ENCODE data around the gene RHOJ.
"Not testable (repeated sequence)": the region's sequence is repeated elsewhere in the genome, so short reads cannot be mapped to it uniquely, and the experiment has no call there.

Gene RHOJ

DNA sequence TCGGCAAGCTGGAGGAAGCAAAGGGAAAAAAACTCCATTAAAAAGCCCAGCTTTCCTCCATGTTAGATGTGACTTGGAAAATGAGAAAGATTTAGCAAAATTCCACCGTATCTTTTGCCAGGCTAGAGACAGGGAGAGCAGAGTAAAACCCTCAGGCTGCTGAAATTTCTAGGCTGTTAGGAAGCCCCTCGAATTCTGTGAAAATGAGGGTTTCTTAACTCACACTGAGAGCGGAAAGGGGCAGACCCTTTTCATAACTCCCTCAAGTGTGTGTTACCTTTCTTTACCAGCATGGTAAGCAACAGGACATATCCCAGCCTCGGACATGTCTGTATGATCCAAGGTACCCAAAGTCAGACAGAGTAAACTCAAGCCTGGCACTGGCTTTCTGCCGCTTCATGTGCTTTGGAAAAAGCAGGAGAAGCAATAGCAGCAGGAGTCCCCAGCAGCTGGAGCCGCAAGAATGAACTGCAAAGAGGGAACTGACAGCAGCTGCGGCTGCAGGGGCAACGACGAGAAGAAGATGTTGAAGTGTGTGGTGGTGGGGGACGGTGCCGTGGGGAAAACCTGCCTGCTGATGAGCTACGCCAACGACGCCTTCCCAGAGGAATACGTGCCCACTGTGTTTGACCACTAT lies at the start of gene RHOJ:
Gene RHOJ, plus strand, starts transcription at position 37 of the 637 bp plus-strand sequence. Its CDS starts 427 bp downstream, at position 464.
- H3K27me3 Mint-ChIP-seq = no peaks in the 10 kb centered on the region
- H3K4me3 Mint-ChIP-seq = no peak within 1 kb of the TSS
- H3K36me3 Mint-ChIP-seq (ENCODE audit: low read depth) = no peaks in the 10 kb centered on the region
- H3K9me3 Mint-ChIP-seq = no peaks in the 10 kb centered on the region
- H3K4me1 Mint-ChIP-seq (ENCODE audit: low read depth) = no peaks in the 10 kb centered on the region
- H3K27ac Mint-ChIP-seq = no peak within 1 kb of the TSS
- intact Hi-C loops (cut with micrococcal nuclease) = no loop called here

DNA sequence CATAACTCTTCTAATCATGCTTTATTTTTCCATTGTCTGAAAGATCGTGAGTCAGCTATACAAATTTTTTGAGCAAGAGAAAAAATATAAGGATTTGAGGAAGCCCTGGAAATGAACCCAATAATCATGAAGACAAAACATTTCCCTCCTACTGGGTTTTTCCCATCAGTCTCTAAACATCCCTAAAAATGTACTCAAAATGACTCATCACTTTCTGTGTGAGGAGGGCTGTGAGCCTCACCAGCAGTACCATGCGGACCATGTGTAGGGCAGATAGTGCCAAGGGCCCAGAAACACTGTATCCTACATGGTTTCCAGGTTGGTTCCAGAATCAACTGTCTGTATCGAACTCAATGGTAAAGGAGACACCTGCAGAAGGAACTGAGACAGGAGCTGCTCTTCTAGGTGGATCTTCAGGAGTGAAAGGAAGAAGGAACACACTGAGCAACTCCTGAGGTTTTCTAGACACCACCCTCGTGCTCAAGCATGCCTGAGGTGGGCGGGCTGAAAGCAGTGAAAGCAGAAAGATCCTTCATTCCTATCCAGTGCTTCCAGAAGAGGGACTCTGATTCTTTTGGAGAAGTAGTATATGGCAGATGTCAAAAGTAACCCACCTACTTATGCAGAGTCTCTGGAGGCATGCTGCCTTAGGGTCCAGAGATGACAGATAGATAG lies 48.6 kb upstream of the RHOJ start:
- Mint-ChIP-seq H3K27ac (no peak overlapping the region), H3K36me3 (ENCODE audit: low read depth) (no peaks in the 10 kb centered on the region), H3K9me3 (no peaks in the 10 kb centered on the region), H3K27me3 (no peaks in the 10 kb centered on the region), H3K4me1 (ENCODE audit: low read depth) (no peaks in the 10 kb centered on the region), H3K4me3 (no peak overlapping the region)
- intact Hi-C loops (cut with micrococcal nuclease) = no loop called here

DNA sequence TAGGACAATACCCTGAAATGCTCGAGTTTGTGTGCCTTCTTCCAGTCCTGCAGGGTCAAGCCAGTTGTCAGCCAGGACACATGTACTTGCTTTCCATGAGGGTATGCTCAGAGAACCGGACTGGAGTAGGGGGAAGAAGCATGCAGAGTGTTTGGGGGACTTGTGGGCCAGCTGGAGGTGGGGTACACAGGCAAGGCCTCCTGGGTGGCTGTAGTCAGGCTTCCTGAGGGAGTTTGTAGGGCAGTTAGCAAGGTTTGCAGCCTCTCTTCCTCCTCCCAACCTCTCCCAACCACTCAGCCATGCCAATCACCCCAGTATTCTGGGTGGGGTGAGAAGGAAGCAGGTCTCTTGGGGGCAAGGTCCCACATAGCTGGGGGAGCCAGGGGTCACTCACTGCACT lies 47.0 kb upstream of the RHOJ start:
- Mint-ChIP-seq H3K36me3 (ENCODE audit: low read depth) (no peaks in the 10 kb centered on the region), H3K27me3 (no peaks in the 10 kb centered on the region), H3K4me1 (ENCODE audit: low read depth) (no peaks in the 10 kb centered on the region), H3K4me3 (no peak overlapping the region), H3K9me3 (no peaks in the 10 kb centered on the region), H3K27ac (no peak overlapping the region)
- intact Hi-C loops (cut with micrococcal nuclease) = no loop called here

DNA sequence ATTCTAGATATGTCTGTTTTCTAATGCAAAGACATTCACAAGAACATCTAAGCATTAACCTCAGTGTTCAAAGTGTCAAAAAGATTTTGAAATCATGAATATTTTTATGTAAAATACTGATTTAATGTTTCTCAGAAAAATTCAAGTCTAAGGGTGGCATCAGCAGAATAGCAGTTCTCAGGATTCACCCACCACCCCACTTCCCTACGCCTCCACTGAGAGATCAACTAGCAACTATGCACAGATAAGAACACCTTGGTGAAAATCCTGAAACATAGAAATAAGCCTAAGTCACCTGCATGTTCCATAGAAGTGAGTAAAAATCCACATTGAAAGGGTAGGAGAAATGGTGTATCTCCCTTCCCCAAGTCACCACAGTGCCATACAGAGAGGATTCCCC lies 40.9 kb upstream of the RHOJ start:
- intact Hi-C loops (cut with micrococcal nuclease) = no loop called here
- no peaks in the 10 kb centered on the region for H3K27me3 Mint-ChIP-seq
- H3K4me1 Mint-ChIP-seq (ENCODE audit: low read depth) = no peaks in the 10 kb centered on the region
- H3K4me3 Mint-ChIP-seq = no peak overlapping the region
- peaks cover 8% of the 10 kb centered on the region for H3K9me3 Mint-ChIP-seq
- no peak overlapping the region for H3K27ac Mint-ChIP-seq
- H3K36me3 Mint-ChIP-seq (ENCODE audit: low read depth) = no peaks in the 10 kb centered on the region

DNA sequence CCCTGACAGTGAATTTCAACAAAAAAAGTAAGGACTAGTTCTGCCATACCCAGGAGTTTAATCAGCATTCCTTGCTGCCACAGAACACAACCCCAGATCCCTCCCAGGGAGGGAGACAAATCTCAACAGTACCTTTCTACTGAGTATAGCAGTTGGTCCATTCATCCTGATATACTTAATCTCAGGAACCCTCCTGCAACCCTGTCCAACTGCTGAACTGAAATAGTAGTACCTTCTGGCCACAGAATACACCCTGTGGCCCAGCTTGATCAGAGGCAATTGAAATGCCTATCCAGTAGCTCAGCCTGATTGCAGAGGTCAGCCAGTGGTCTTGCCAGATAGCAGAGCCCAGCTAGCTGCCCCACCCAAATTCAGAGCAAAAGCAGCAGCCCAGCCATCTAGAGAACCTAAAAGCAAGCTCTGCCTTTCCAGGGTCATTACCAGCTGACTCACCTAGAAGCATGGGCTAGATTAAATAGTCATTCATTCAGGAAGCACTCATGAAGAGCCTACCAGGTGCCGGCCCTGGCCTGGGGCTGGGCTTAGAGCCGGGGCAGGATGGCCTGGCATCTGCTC lies 40.0 kb upstream of the RHOJ start:
- peaks cover 8% of the 10 kb centered on the region for H3K9me3 Mint-ChIP-seq
- no peak overlapping the region for H3K4me3 Mint-ChIP-seq
- intact Hi-C loops (cut with micrococcal nuclease) = no loop called here
- no peaks in the 10 kb centered on the region for H3K4me1 Mint-ChIP-seq (ENCODE audit: low read depth)
- H3K27me3 Mint-ChIP-seq = no peaks in the 10 kb centered on the region
- no peaks in the 10 kb centered on the region for H3K36me3 Mint-ChIP-seq (ENCODE audit: low read depth)
- no peak overlapping the region for H3K27ac Mint-ChIP-seq

DNA sequence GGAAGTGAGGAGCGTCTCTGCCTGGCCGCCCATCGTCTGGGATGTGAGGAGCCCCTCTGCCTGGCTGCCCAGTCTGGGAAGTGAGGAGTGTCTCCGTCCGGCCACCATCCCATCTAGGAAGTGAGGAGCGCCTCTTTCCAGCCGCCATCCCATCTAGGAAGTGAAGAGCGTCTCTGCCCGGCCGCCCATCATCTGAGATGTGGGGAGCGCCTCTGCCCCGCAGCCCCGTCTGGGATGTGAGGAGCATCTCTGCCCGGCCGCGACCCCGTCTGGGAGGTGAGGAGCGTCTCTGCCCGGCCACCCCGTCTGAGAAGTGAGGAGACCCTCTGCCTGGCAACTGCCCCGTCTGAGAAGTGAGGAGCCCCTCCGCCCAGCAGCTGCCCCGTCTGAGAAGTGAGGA lies 39.0 kb upstream of the RHOJ start:
- H3K4me3 Mint-ChIP-seq; H3K27ac Mint-ChIP-seq; H3K36me3 Mint-ChIP-seq (ENCODE audit: low read depth); H3K4me1 Mint-ChIP-seq (ENCODE audit: low read depth); H3K27me3 Mint-ChIP-seq; intact Hi-C loops (cut with micrococcal nuclease); H3K9me3 Mint-ChIP-seq: not testable (repeated sequence)

DNA sequence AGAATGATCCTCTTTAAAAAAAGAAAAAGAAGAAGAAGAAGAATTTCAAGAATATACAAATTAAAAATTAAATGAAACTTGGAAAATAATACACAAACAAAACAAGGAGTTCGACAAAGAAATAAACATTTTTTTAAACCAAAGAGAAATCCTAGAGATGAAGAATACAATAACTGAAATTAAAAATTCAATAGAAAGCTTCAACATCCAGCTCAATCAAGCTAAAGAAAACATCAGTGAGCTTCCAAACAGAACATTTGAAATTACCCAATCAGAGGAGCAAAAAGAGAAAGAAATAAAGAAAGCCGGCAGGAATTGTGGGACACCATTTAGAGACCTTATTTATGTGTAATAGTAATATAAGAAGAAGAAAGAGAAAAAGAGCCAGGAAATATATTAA lies 37.2 kb upstream of the RHOJ start:
- no peaks in the 10 kb centered on the region for H3K36me3 Mint-ChIP-seq (ENCODE audit: low read depth)
- H3K9me3 Mint-ChIP-seq = peaks cover 8% of the 10 kb centered on the region
- no peak overlapping the region for H3K27ac Mint-ChIP-seq
- intact Hi-C loops (cut with micrococcal nuclease) = no loop called here
- H3K4me3 Mint-ChIP-seq = no peak overlapping the region
- no peaks in the 10 kb centered on the region for H3K4me1 Mint-ChIP-seq (ENCODE audit: low read depth)
- H3K27me3 Mint-ChIP-seq = no peaks in the 10 kb centered on the region

DNA sequence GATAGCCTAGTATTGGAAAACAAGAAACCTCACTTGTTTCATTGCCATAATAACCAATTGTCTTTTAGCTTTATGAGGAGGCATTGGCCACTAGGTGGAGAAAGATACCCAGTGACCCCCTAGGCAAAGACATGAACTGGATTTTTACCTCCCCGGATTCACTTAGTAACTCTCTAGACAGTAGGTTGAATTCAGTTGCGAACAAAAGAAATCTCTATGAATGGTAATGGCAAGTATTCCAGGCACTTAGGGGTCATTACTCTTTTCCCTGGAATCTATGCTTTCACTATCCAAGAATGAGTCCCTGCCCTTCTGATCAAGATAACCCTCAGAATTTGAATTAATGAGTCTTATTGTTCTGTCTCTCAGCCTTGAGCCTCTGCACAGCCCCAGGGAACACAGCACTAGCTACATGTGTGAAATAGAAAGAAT lies 29.5 kb upstream of the RHOJ start:
- H3K27me3 Mint-ChIP-seq = no peaks in the 10 kb centered on the region
- no peaks in the 10 kb centered on the region for H3K9me3 Mint-ChIP-seq
- intact Hi-C loops (cut with micrococcal nuclease) = no loop called here
- H3K4me1 Mint-ChIP-seq (ENCODE audit: low read depth) = no peaks in the 10 kb centered on the region
- H3K4me3 Mint-ChIP-seq = no peak overlapping the region
- no peaks in the 10 kb centered on the region for H3K36me3 Mint-ChIP-seq (ENCODE audit: low read depth)
- H3K27ac Mint-ChIP-seq = no peak overlapping the region

DNA sequence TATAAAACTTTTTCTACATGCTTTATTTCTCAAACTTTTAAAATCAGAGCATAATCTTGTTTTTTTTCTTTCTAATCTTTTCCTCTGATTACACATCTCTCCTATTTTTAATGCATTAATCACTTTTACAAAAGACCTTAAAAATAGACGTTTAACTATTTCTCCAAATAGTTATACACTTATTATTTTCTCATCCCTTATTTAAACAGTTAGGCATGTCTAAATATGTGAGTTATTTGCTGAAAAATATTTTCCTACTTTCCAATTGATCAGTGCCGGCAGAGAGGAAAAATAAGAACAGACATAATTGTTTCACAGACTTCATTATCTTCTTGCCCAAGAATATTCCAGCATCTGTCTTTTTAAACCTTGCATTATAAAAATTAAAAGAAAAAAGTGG lies 28.7 kb upstream of the RHOJ start:
- Mint-ChIP-seq H3K27ac (no peak overlapping the region), H3K4me3 (no peak overlapping the region), H3K9me3 (no peaks in the 10 kb centered on the region), H3K36me3 (ENCODE audit: low read depth) (no peaks in the 10 kb centered on the region), H3K27me3 (no peaks in the 10 kb centered on the region), H3K4me1 (ENCODE audit: low read depth) (no peaks in the 10 kb centered on the region)
- intact Hi-C loops (cut with micrococcal nuclease) = no loop called here

DNA sequence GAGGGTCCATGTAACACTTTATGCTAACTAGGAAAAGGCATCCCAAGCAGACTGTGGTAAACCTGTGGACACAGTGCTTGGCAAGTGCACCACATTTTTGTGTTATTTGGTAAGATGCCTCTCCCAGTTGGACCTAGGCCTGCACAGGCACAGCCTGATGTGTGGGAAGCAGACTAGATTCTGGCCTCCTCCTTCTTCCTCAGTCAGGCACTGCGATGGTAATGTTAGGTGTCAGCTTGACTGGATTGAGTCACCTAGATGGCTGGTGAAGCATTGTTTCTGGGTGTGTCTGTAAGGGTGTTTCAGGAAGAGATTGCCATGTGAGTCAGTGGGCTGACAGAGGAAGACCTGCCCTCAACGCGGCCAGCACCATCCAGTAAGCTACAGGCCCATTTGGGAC lies 25.3 kb upstream of the RHOJ start:
- H3K27me3 Mint-ChIP-seq = no peaks in the 10 kb centered on the region
- intact Hi-C loops (cut with micrococcal nuclease) = no loop called here
- H3K4me3 Mint-ChIP-seq = no peak overlapping the region
- H3K9me3 Mint-ChIP-seq = no peaks in the 10 kb centered on the region
- no peaks in the 10 kb centered on the region for H3K4me1 Mint-ChIP-seq (ENCODE audit: low read depth)
- no peak overlapping the region for H3K27ac Mint-ChIP-seq
- no peaks in the 10 kb centered on the region for H3K36me3 Mint-ChIP-seq (ENCODE audit: low read depth)

DNA sequence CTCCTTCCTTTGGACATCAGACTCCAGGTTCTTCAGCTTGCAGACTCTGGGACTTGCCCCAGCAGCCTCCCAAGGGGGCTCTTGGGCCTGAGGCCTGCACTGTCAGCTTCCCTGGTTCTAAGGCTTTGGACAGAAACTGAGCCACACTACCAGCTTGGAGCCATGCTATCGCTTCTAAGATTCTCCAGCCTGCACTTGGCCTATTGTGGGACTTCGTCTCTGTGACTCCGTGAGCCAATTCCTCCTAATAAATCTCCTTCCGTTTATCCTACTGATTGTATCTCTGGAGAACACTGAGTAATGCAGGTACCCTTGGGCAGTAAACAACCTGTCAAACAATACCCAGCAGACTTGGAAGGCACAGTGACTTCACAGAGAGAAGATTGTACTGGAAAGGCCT lies 24.9 kb upstream of the RHOJ start:
- Mint-ChIP-seq H3K27me3 (no peaks in the 10 kb centered on the region), H3K4me1 (ENCODE audit: low read depth) (no peaks in the 10 kb centered on the region), H3K27ac (no peak overlapping the region), H3K36me3 (ENCODE audit: low read depth) (no peaks in the 10 kb centered on the region), H3K9me3 (no peaks in the 10 kb centered on the region), H3K4me3 (no peak overlapping the region)
- intact Hi-C loops (cut with micrococcal nuclease) = no loop called here

DNA sequence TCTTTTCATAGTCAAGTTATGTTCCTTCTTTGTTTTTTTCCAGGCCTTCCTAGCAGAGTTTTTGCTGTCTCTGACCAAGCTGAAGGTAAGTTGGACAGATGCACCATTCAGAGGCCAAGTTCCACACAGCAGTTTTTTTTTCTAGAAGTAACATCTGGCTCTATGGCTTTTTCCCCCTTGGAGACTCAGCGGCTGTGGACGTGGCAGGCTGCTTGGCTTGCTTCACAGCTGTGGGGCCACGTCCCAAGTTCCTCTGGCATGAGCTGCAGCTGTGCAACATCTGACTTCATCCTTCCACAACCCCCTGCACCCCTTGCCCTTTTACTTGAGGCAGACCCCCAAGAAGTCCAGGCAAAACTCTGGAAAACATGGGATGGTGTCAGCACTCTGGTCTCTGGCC lies 24.2 kb upstream of the RHOJ start:
- Mint-ChIP-seq H3K27ac (no peak overlapping the region), H3K27me3 (no peaks in the 10 kb centered on the region), H3K36me3 (ENCODE audit: low read depth) (no peaks in the 10 kb centered on the region), H3K4me3 (no peak overlapping the region), H3K4me1 (ENCODE audit: low read depth) (no peaks in the 10 kb centered on the region), H3K9me3 (no peaks in the 10 kb centered on the region)
- intact Hi-C loops (cut with micrococcal nuclease) = no loop called here

DNA sequence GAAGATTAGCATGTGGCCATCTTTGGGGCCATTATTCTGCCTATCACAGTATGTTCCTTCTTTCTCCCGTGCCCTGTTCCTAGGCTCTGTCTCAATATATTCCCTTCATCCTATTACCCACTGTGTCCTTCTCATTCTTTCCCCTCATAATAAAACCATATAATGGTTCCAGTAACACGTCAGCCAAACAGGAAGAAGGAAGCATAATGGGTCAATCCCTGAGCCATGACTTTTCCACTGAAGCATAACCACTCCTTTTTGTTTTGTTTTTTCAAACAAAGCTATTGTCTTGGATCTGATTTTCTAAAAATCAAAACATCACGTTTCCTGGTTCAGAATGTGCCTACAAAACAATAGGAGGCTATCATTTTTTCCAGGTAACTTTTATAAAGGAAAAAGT lies 21.3 kb upstream of the RHOJ start:
- intact Hi-C loops (cut with micrococcal nuclease) = no loop called here
- no peak overlapping the region for H3K27ac Mint-ChIP-seq

DNA sequence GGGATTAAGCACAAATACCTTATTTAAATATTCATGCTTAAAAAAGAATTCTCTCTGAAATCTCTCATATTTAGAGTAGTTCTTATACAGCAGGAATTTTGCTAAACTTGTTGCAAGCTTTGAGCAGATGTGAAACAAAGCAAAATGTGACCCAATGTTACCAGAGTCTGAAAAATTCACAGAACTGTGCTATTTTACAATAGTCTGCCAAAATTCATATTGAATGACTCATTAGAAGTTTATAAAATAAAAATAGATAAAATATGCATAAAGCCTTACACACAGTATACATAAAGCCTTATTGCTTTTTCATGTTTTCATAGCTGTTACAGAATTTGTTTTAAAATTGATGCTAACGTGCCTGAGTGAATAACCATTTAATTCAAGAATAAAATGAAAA lies 17.8 kb upstream of the RHOJ start:
- peaks cover 2% of the 10 kb centered on the region for H3K9me3 Mint-ChIP-seq
- intact Hi-C loops (cut with micrococcal nuclease) = no loop called here
- no peak overlapping the region for H3K4me3 Mint-ChIP-seq
- no peaks in the 10 kb centered on the region for H3K36me3 Mint-ChIP-seq (ENCODE audit: low read depth)
- no peak overlapping the region for H3K27ac Mint-ChIP-seq
- H3K27me3 Mint-ChIP-seq = no peaks in the 10 kb centered on the region
- no peaks in the 10 kb centered on the region for H3K4me1 Mint-ChIP-seq (ENCODE audit: low read depth)

More for the DNA sequence above, 21.3 kb upstream of the RHOJ start:
- H3K4me1 Mint-ChIP-seq (ENCODE audit: low read depth) = no peaks in the 10 kb centered on the region
- H3K27me3 Mint-ChIP-seq = no peaks in the 10 kb centered on the region
- no peak overlapping the region for H3K4me3 Mint-ChIP-seq
- no peaks in the 10 kb centered on the region for H3K9me3 Mint-ChIP-seq
- no peaks in the 10 kb centered on the region for H3K36me3 Mint-ChIP-seq (ENCODE audit: low read depth)

DNA sequence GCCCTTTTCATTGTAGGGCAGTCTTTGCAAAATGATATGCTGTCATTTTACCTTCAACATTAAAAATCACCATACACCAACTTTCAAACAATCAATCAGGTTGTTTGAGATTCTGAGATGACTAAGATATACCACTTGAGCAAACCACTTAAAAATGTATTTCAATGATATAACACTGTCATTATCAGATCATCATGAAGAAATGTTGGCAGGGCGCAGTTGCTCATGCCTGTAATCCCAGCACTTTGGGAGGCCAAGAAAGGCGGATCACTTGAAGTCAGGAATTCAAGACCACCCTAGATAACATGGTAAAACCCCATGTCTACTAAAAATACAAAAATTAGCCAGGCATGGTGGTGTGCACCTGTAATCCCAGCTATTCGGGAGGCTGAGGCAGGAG lies 13.0 kb upstream of the RHOJ start:
- intact Hi-C loops (cut with micrococcal nuclease) = no loop called here
- Mint-ChIP-seq H3K36me3 (ENCODE audit: low read depth) (no peaks in the 10 kb centered on the region), H3K9me3 (peaks cover 28% of the 10 kb centered on the region), H3K4me1 (ENCODE audit: low read depth) (no peaks in the 10 kb centered on the region), H3K27ac (no peak overlapping the region), H3K4me3 (no peak overlapping the region), H3K27me3 (no peaks in the 10 kb centered on the region)

Data from dendritic cell treated with granulocyte-macrophage colony-stimulating factor and Interleukin-4, amounts not matched to agents 40 ng/mL and 50 ng/mL, for 4 days (primary cell).